HCT116 (cell line): Measurements from ENCODE around the gene RHBDF1. TPM values are rescaled to one million over a fixed set of nuclear protein-coding genes. Genes with fewer than 3 reads are reported as not detected.

Experiments
- ATAC-seq: fragments of 200-7000 bp; cut with Tn5 transposase; 2 replicates; pipeline ENCODE4 v1.9.1; 2020; ENCODE audit warnings: mild to moderate bottlenecking, moderate library complexity
- BruUV-seq: library from RNA; stranded (reverse); fragments of 400-500 nt; replicated peaks from 2 replicates; lab custom pipeline; 2021; lab: Mats Ljungman, UMichigan
- CTCF ChIA-PET: fragments of 300-600 bp; sonication (Branson Sonifier 250); formaldehyde crosslinking; loops from one replicate; lab custom pipeline; 2021; ENCODE audit warnings: antibody characterized with exemption; lab: Charles Lee
- POLR2A ChIA-PET: fragments of 300-600, 350-600 bp; sonication (Branson Sonifier 250); formaldehyde crosslinking; loops from one replicate; lab custom pipeline; 2021; ENCODE audit warnings: antibody characterized with exemption; lab: Charles Lee
- RAD21 ChIA-PET, 2 experiments: fragments of 300-600 bp; sonication (Branson Sonifier 250); formaldehyde crosslinking; loops; one replicate each; lab custom pipeline; 2023; ENCODE audit warnings: low total read pairs in 2 of 2; ENCODE audit not compliant: uncharacterized antibody in 2 of 2, unreplicated experiment in 2 of 2, low non-redundant PET in 1 of 2; lab: Charles Lee
- DNase-seq: peaks from one replicate; pipeline ENCODE4 v3.0.0-alpha.2; 2010; ENCODE audit warnings: low read depth, low spot score
- H2AFZ ChIP-seq: fragments of 200-600 bp; shearing (Covaris generic), sonication (generic); 2 replicates; pipeline ENCODE4 v1.6.1; 2017; ENCODE audit warnings: low read depth, mixed run types, mixed read lengths, antibody characterized with exemption, low read length; ENCODE audit not compliant: poor library complexity, severe bottlenecking
- H3K27ac ChIP-seq: 2 replicates; pipeline ENCODE4 v1.5.1; 2012; ENCODE audit warnings: low read depth, low read length
- H3K27me3 ChIP-seq: fragments of 200-600 bp; sonication (generic); 2 replicates; pipeline ENCODE4 v1.6.1; 2016; ENCODE audit warnings: mixed run types, low read length, mixed read lengths; ENCODE audit not compliant: insufficient read depth
- H3K36me3 ChIP-seq, 2 experiments: fragments of 200-500 bp in 1 of 2; fragments of 200-600 bp in 1 of 2; sonication (Bioruptor generic) in 1 of 2; sonication (generic) in 1 of 2; 2 replicates each; pipeline versions ENCODE4 v1.5.1 to v1.6.1; 2014 to 2016; ENCODE audit warnings: low read length in 2 of 2, inconsistent platforms in 1 of 2, mixed read lengths in 1 of 2, mixed run types in 1 of 2; ENCODE audit not compliant: insufficient read depth in 2 of 2, control insufficient read depth in 1 of 2
- H3K4me1 ChIP-seq, 2 experiments: fragments of 200-600 bp in 1 of 2; sonication (generic) in 1 of 2; 2 replicates each; pipeline versions ENCODE4 v1.5.1 to v1.6.1; 2012 to 2017; ENCODE audit warnings: low read length in 2 of 2, inconsistent platforms in 1 of 2, mild to moderate bottlenecking in 1 of 2, mixed read lengths in 1 of 2, mixed run types in 1 of 2, moderate library complexity in 1 of 2; ENCODE audit not compliant: insufficient read depth in 2 of 2, control insufficient read depth in 1 of 2
- H3K4me2 ChIP-seq: fragments of 200-600 bp; sonication (generic); 2 replicates; pipeline ENCODE4 v1.6.1; 2017; ENCODE audit warnings: mixed run types, low read length, mixed read lengths
- H3K4me3 ChIP-seq, 2 experiments: fragments of 200-600 bp in 1 of 2; sonication (generic) in 1 of 2; replicated peaks in 1 of 2; 2 replicates each; pipeline ENCODE4 v1.5.1; 2011 to 2016; ENCODE audit warnings: low read length in 2 of 2, control low read depth in 1 of 2, low read depth in 1 of 2, mild to moderate bottlenecking in 1 of 2, mixed read lengths in 1 of 2, mixed run types in 1 of 2
- H3K79me2 ChIP-seq: fragments of 200-600 bp; sonication (generic); 2 replicates; pipeline ENCODE4 v1.6.1; 2017; ENCODE audit warnings: mild to moderate bottlenecking, mixed run types, low read length, moderate library complexity, mixed read lengths; ENCODE audit not compliant: insufficient read depth
- H3K9ac ChIP-seq: fragments of 200-600 bp; sonication (generic); 2 replicates; pipeline ENCODE4 v1.6.1; 2016; ENCODE audit warnings: low read length, mixed read lengths
- H3K9me2 ChIP-seq: fragments of 200-600 bp; sonication (generic), shearing (Covaris generic); 2 replicates; pipeline ENCODE4 v1.6.1; 2017; ENCODE audit warnings: mixed run types, mild to moderate bottlenecking, moderate library complexity; ENCODE audit not compliant: insufficient read depth
- H3K9me3 ChIP-seq, 2 experiments: fragments of 200-500 bp in 1 of 2; fragments of 200-600 bp in 1 of 2; sonication (Bioruptor generic) in 1 of 2; sonication (generic) in 1 of 2; 2 replicates each; pipeline ENCODE4 v1.6.1; 2014 to 2017; ENCODE audit warnings: low read length in 2 of 2, mixed read lengths in 2 of 2, inconsistent platforms in 1 of 2, low read depth in 1 of 2, mild to moderate bottlenecking in 1 of 2, mixed run types in 1 of 2, moderate library complexity in 1 of 2; ENCODE audit not compliant: control insufficient read depth in 1 of 2, insufficient read depth in 1 of 2
- H4K20me1 ChIP-seq: fragments of 200-600 bp; sonication (generic), shearing (Covaris generic); 2 replicates; pipeline ENCODE4 v1.6.1; 2017; ENCODE audit warnings: mixed run types, mild to moderate bottlenecking, moderate library complexity; ENCODE audit not compliant: insufficient read depth
- CEBPB ChIP-seq: IDR thresholded peaks from 2 replicates; pipeline ENCODE4 v1.6.1; 2012; ENCODE audit warnings: low read depth
- ELF1 ChIP-seq: IDR thresholded peaks from 2 replicates; pipeline ENCODE4 v1.6.1; 2012; ENCODE audit warnings: low read depth, borderline replicate concordance
- EZH2 ChIP-seq: fragments of 200-600 bp; sonication (generic); IDR thresholded peaks from 2 replicates; pipeline ENCODE4 v1.6.1; 2017; ENCODE audit warnings: antibody characterized with exemption, mixed run types
- EZH2phosphoT487 ChIP-seq: fragments of 200-600 bp; IDR thresholded peaks from 2 replicates; pipeline ENCODE4 v1.6.1; 2018; ENCODE audit warnings: antibody characterized with exemption, borderline replicate concordance
- JUND ChIP-seq: IDR thresholded peaks from 2 replicates; pipeline ENCODE4 v1.6.1; 2012
- POLR2A ChIP-seq: IDR thresholded peaks from 2 replicates; pipeline ENCODE4 v1.7.0; 2011; ENCODE audit warnings: borderline replicate concordance; ENCODE audit not compliant: insufficient read depth, insufficient read length; ENCODE audit errors: extremely low read depth
- POLR2AphosphoS5 ChIP-seq: IDR thresholded peaks from 2 replicates; pipeline ENCODE4 v1.6.1; 2011; ENCODE audit warnings: mild to moderate bottlenecking, low read depth, low read length, moderate library complexity
- SIN3A ChIP-seq: IDR thresholded peaks from 2 replicates; pipeline ENCODE4 v1.6.1; 2012; ENCODE audit warnings: low read depth
- SP1 ChIP-seq: IDR thresholded peaks from 2 replicates; pipeline ENCODE4 v1.6.1; 2012; ENCODE audit warnings: low read depth
- SRF ChIP-seq: IDR thresholded peaks from 2 replicates; pipeline ENCODE4 v1.6.1; 2012; ENCODE audit warnings: low read depth
- ZNF274 ChIP-seq: fragments of 200-500 bp; sonication (Bioruptor generic); IDR thresholded peaks from 2 replicates; pipeline ENCODE4 v1.6.1; 2014; ENCODE audit warnings: mild to moderate bottlenecking, low read depth, low read length, inconsistent platforms
- intact Hi-C: fragments of 100-400 bp; cut with micrococcal nuclease; formaldehyde crosslinking; loops from 2 replicates; pipeline ENCODE4 v1.10.0; 2022
- total RNA-seq: library from RNA; stranded (reverse); gene quantifications from one replicate; pipeline ENCODE4 v1.2.1, GENCODE V29; 2021; ENCODE audit not compliant: unreplicated experiment
- TF ChIP-seq, protein P1 (sequence below): IDR thresholded peaks from 2 replicates; pipeline ENCODE4 v1.6.1; 2011; ENCODE audit warnings: mild to moderate bottlenecking, low read length, moderate library complexity; ENCODE audit not compliant: insufficient replicate concordance; ENCODE audit errors: extremely low read depth
- TF ChIP-seq, protein P2 (sequence below), 3 experiments: fragments of 200-600 bp in 1 of 3; sonication (generic) in 1 of 3; IDR thresholded peaks in 2 of 3; conservative IDR thresholded peaks in 1 of 3; 2 replicates each; pipeline ENCODE4 v1.5.1; 2012 to 2017; ENCODE audit warnings: low read depth in 2 of 3, low read length in 2 of 3, antibody characterized with exemption in 1 of 3, borderline replicate concordance in 1 of 3, control low read depth in 1 of 3, mild to moderate bottlenecking in 1 of 3, mixed read lengths in 1 of 3, mixed run types in 1 of 3, moderate library complexity in 1 of 3; ENCODE audit not compliant: insufficient read depth in 1 of 3

The RHBDF1 gene
- total RNA-seq, 1 experiment from 2014 or later: 19.8 TPM

DNA sequence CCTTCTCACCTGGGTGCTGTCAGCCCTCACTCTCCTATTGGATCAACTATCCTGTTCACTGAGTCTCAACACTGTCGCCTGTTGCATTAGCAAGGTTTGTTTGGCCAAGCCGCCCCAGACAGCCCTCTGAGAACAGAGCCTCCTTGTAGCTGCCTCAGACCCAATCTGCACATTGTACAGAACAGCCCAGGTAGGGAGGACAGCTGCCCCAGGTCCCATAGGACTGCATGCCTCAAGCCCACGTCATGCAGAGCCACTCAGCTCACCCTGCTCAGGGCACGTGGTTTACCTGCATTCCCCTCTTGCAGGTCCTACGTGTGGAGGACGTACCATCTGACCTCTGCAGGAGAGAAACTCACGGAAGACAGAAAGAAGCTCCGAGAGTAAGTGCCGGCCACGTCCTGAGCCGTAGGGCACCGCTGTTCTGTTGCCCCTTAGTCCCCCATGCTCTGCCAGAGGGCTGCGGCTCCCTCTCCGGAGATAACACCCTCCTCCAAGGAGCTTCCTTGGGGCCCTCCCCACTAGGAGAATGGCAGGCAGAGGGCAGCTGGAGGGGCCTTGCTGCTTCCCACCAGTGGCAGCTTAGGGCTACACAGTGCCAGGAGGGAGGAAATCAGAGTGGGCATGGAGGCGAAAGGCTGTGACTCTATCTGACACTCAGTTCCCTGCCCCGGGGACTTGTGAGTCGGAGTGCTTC is 16.1 kb downstream of the RHBDF1 start:
- ATAC-seq (no peak), DNase-seq (no peak)
- H3K27ac ChIP-seq: no peak overlapping the region
- H3K27me3 ChIP-seq: no peaks in the 10 kb centered on the region
- no peak overlapping the region for H2AFZ ChIP-seq
- peaks cover 22% of the 10 kb centered on the region for H3K79me2 ChIP-seq
- RAD21 ChIA-PET: no interaction called here
- H4K20me1 ChIP-seq: no peaks in the 10 kb centered on the region
- H3K36me3 ChIP-seq: no peaks in the 10 kb centered on the region; a peak in 1 of 4 replicates
- no peak overlapping the region for H3K4me2 ChIP-seq
- POLR2A ChIA-PET: no interaction called here
- intact Hi-C loops: no loop called here
- no TSS peak for BruUV-seq
- no peak for TF ChIP-seq POLR2AphosphoS5
- H3K9ac ChIP-seq: no peak overlapping the region
- no peaks in the 10 kb centered on the region for H3K4me1 ChIP-seq
- no peaks in the 10 kb centered on the region for H3K9me3 ChIP-seq
- H3K4me3 ChIP-seq: no peak overlapping the region
- CTCF ChIA-PET: no interaction called here
- no peaks in the 10 kb centered on the region for H3K9me2 ChIP-seq

DNA sequence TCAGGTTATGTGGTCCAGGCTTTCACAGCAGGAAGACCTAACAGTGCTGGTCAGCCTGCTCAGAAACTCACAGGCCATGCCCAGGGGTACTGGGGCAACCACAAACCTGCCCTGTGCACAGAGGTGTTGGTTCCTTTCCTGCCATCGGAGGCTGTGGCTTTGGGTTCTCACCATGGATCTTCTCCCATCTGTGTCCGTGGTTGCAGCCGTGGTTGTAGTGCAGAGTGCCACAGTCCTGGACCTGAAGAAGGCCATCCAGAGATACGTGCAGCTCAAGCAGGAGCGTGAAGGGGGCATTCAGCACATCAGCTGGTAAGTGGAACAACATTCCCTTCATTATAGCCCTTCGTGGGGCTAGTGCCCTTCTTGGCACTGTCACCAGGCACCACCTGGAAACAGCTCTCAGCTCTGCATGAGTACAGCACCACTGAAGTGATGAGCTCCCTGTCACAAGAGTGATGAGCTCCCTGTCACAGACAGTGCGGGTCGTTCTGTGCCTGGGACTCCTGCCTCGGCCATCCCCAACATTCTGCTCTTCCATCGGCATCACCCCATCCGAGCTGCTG is 16.8 kb downstream of the RHBDF1 start:
- intact Hi-C loops: no loop called here
- no peak for ATAC-seq
- Histone ChIP-seq H3K4me1 (no peaks in the 10 kb centered on the region), H4K20me1 (no peaks in the 10 kb centered on the region), H3K9me3 (no peaks in the 10 kb centered on the region), H2AFZ (no peak overlapping the region), H3K4me3 (no peak overlapping the region), H3K27ac (no peak overlapping the region), H3K27me3 (no peaks in the 10 kb centered on the region), H3K79me2 (peaks cover 29% of the 10 kb centered on the region), H3K4me2 (no peak overlapping the region), H3K36me3 (no peaks in the 10 kb centered on the region; a peak in 3 of 4 replicates), H3K9me2 (no peaks in the 10 kb centered on the region), H3K9ac (no peak overlapping the region)
- POLR2A ChIA-PET: no interaction called here
- CTCF ChIA-PET: no interaction called here
- RAD21 ChIA-PET: no interaction called here
- no peak for TF ChIP-seq JUND
- TF ChIP-seq SRF: no peak
- TF ChIP-seq ELF1: no peak
- TF ChIP-seq, protein P1, sequence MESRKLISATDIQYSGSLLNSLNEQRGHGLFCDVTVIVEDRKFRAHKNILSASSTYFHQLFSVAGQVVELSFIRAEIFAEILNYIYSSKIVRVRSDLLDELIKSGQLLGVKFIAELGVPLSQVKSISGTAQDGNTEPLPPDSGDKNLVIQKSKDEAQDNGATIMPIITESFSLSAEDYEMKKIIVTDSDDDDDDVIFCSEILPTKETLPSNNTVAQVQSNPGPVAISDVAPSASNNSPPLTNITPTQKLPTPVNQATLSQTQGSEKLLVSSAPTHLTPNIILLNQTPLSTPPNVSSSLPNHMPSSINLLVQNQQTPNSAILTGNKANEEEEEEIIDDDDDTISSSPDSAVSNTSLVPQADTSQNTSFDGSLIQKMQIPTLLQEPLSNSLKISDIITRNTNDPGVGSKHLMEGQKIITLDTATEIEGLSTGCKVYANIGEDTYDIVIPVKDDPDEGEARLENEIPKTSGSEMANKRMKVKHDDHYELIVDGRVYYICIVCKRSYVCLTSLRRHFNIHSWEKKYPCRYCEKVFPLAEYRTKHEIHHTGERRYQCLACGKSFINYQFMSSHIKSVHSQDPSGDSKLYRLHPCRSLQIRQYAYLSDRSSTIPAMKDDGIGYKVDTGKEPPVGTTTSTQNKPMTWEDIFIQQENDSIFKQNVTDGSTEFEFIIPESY: no peak
- no peak for TF ChIP-seq POLR2AphosphoS5
- no peak for TF ChIP-seq SP1
- TF ChIP-seq EZH2phosphoT487: no peak
- TF ChIP-seq CEBPB: no peak
- TF ChIP-seq ZNF274: no peak
- no peak for TF ChIP-seq EZH2
- TF ChIP-seq, protein P2, sequence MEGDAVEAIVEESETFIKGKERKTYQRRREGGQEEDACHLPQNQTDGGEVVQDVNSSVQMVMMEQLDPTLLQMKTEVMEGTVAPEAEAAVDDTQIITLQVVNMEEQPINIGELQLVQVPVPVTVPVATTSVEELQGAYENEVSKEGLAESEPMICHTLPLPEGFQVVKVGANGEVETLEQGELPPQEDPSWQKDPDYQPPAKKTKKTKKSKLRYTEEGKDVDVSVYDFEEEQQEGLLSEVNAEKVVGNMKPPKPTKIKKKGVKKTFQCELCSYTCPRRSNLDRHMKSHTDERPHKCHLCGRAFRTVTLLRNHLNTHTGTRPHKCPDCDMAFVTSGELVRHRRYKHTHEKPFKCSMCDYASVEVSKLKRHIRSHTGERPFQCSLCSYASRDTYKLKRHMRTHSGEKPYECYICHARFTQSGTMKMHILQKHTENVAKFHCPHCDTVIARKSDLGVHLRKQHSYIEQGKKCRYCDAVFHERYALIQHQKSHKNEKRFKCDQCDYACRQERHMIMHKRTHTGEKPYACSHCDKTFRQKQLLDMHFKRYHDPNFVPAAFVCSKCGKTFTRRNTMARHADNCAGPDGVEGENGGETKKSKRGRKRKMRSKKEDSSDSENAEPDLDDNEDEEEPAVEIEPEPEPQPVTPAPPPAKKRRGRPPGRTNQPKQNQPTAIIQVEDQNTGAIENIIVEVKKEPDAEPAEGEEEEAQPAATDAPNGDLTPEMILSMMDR (IDR thresholded peaks at IDR 0.05 in 2 of 3, conservative IDR thresholded peaks at IDR 0.05 in 1 of 3; ENCODE audit: borderline replicate concordance in 1 of 3, insufficient read depth in 1 of 3, low read depth in 2 of 3, low read length in 2 of 3): no peak
- TF ChIP-seq POLR2A: no peak
- TF ChIP-seq SIN3A: no peak
- DNase-seq: no peak
- no TSS peak for BruUV-seq
